Hepatocyte (in vitro differentiated cells): ENCODE results near the gene CCR7.

ENCODE experiments used
- CTCF ChIP-seq: fragments of 200-600 bp; sonication (generic); IDR thresholded peaks from 2 replicates; pipeline ENCODE4 v1.5.1; 2016; ENCODE audit warnings: antibody characterized with exemption, mild to moderate bottlenecking; ENCODE audit not compliant: poor library complexity
- EZH2 ChIP-seq: fragments of 200-600 bp; sonication (generic); IDR thresholded peaks from 2 replicates; pipeline ENCODE4 v1.6.1; 2016; ENCODE audit warnings: antibody characterized with exemption, mild to moderate bottlenecking, borderline replicate concordance

DNA sequence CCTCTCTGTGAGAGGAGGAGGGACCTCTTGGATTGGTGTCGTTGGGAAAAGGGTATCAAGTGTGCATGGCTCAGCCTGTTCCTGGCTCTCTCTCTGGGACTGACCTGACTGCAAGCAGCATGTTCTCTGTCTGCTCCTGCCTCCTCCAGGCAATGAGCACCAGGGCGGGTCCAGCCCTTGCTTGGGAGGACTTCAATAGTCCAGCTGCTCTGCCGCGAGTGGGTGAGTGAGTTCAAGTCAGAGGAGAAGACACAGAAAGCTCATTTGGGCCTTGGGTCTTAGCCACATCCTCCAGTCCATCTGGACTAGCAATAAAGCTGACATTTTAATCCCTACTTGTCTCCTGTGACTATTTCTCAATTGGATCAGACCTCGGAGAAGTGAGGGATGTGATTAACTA, 38.6 kb downstream of the CCR7 start:
- TF ChIP-seq EZH2 (no peak), CTCF (no peak)
